Gastroesophageal sphincter (tissue), 4 donors: ENCODE measurements around the gene TFDP2. TPM values are rescaled to one million over a fixed set of nuclear protein-coding genes. Genes with fewer than 3 reads are reported as not detected.

Experiments
- ATAC-seq: fragments of 150-250 bp; one replicate; pipeline ENCODE4 v1.9.1; 2016; ENCODE audit warnings: mild to moderate bottlenecking, moderate library complexity
- H3K27ac ChIP-seq, 4 donors: fragments of 200-600 bp; sonication (generic) in 3 of 4; 1 replicate in 3 of 4; 2 replicates in 1 of 4; pipeline ENCODE4 v1.5.1; 2016 to 2019
- H3K27me3 ChIP-seq: fragments of 200-600 bp; sonication (generic); one replicate; pipeline ENCODE4 v1.5.1; 2019
- H3K36me3 ChIP-seq, 2 donors: fragments of 200-600 bp; sonication (generic); one replicate each; pipeline ENCODE4 v1.5.1; 2019; ENCODE audit warnings: control low read depth in 1 of 2
- H3K4me1 ChIP-seq, 3 donors: fragments of 200-600 bp; sonication (generic); 1 replicate in 2 of 3; 2 replicates in 1 of 3; pipeline ENCODE4 v1.5.1; 2016 to 2019; ENCODE audit warnings: control low read depth in 2 of 3
- H3K4me3 ChIP-seq, 2 donors: fragments of 200-600 bp; sonication (generic); one replicate each; pipeline ENCODE4 v1.5.1; 2019; ENCODE audit warnings: mild to moderate bottlenecking in 1 of 2, moderate library complexity in 1 of 2
- H3K9me3 ChIP-seq, 3 donors: fragments of 200-600 bp; sonication (generic); one replicate each; pipeline ENCODE4 v1.5.1; 2017 to 2019; ENCODE audit warnings: control low read depth in 2 of 3
- CTCF ChIP-seq, 4 experiments: fragments of 200-600 bp in 2 of 4; fragments of 450-650 bp in 2 of 4; sonication (generic) in 1 of 4; IDR thresholded peaks; one replicate each; pipeline ENCODE4 v1.5.1; 2017 to 2019; ENCODE audit warnings: antibody characterized with exemption in 4 of 4, mild to moderate bottlenecking in 2 of 4, moderate library complexity in 2 of 4
- EP300 ChIP-seq: sonication (generic); formaldehyde crosslinking; IDR thresholded peaks from one replicate; pipeline ENCODE4 v1.6.1; 2017; ENCODE audit warnings: antibody characterized with exemption, mild to moderate bottlenecking
- POLR2A ChIP-seq, 2 donors: fragments of 450-650 bp; IDR thresholded peaks; one replicate each; pipeline ENCODE4 v1.6.1; 2017; ENCODE audit warnings: antibody characterized with exemption in 2 of 2, mild to moderate bottlenecking in 2 of 2, moderate library complexity in 1 of 2
- POLR2AphosphoS5 ChIP-seq: sonication (generic); formaldehyde crosslinking; IDR thresholded peaks from one replicate; pipeline ENCODE4 v1.6.1; 2017; ENCODE audit warnings: antibody characterized with exemption
- WGBS, 2 donors: methylation state at CpG; one replicate each; pipeline ENCODE4 v1.1.5; 2018; ENCODE audit warnings: low coverage in 1 of 2; 5-methylcytosine and 5-hydroxymethylcytosine counted together
- total RNA-seq, 4 donors: library from RNA; depleted of rRNA; stranded (reverse); fragments of >200 nt; gene quantifications; one replicate each; pipeline ENCODE4 v1.1.0, GENCODE V29; 2016

The TFDP2 gene
- total RNA-seq, 4 donors from 2014 or later, result 56.2 to 267 (median 108) TPM

- 56 to 77% methylated on average over 1 of the region's 1 CpG for WGBS, 2 donors
- H3K4me1 ChIP-seq, result no peaks in the 10 kb centered on the region
- no peak for ATAC-seq
Measured at GRCh38 chr3:142047021-142047369, 102.3 kb downstream of the TFDP2 start.

GRCh38 chr3:142046320-142047020 lies 102.9 kb downstream of the TFDP2 start:
- Histone ChIP-seq H3K4me3 (no peak overlapping the region), H3K27me3 (no peaks in the 10 kb centered on the region), H3K36me3 (peaks cover 0 to 9% of the 10 kb centered on the region in 2 donors), H3K4me1 (no peaks in the 10 kb centered on the region), H3K9me3 (no peaks in the 10 kb centered on the region), H3K27ac (no peak overlapping the region)
- TF ChIP-seq CTCF (IDR thresholded peaks at IDR 0.05) (no peak), POLR2A (IDR thresholded peaks at IDR 0.05) (no peak), POLR2AphosphoS5 (no peak)
- no peak for ATAC-seq
- 77 to 83% methylated on average over 5 of the region's 6 CpGs for WGBS, 2 donors

More at GRCh38 chr3:142047021-142047369, 102.3 kb downstream of the TFDP2 start:
- no peaks in the 10 kb centered on the region for H3K9me3 ChIP-seq
- no peak overlapping the region for H3K4me3 ChIP-seq
- no peak for TF ChIP-seq POLR2AphosphoS5
- no peak for TF ChIP-seq POLR2A (IDR thresholded peaks at IDR 0.05)
- no peak for TF ChIP-seq EP300
- TF ChIP-seq CTCF (IDR thresholded peaks at IDR 0.05), result no peak
- H3K27ac ChIP-seq, result no peak overlapping the region
- H3K36me3 ChIP-seq, result peaks cover 0 to 14% of the 10 kb centered on the region in 2 donors
- no peaks in the 10 kb centered on the region for H3K27me3 ChIP-seq

GRCh38 chr3:142040941-142041491 lies 108.3 kb downstream of the TFDP2 start:
- Histone ChIP-seq H3K27me3 (no peaks in the 10 kb centered on the region), H3K27ac (no peak overlapping the region), H3K9me3 (no peaks in the 10 kb centered on the region), H3K4me3 (no peak overlapping the region), H3K4me1 (no peaks in the 10 kb centered on the region), H3K36me3 (peaks cover 0 to 3% of the 10 kb centered on the region in 2 donors)
- no peak for ATAC-seq
- 92 to 100% methylated on average over 1 to 2 of the region's 2 CpGs for WGBS, 2 donors
- no peak for TF ChIP-seq EP300
- no peak for TF ChIP-seq CTCF (IDR thresholded peaks at IDR 0.05)
- TF ChIP-seq POLR2A (IDR thresholded peaks at IDR 0.05), result no peak
- no peak for TF ChIP-seq POLR2AphosphoS5

- H3K36me3 ChIP-seq, result no peaks in the 10 kb centered on the region
- no peaks in the 10 kb centered on the region for H3K9me3 ChIP-seq
- H3K4me3 ChIP-seq, result no peak overlapping the region
- WGBS, 2 donors, result 95 to 97% methylated on average over 3 of the region's 3 CpGs
- no peak overlapping the region for H3K27ac ChIP-seq
- ATAC-seq, result no peak
- no peak for TF ChIP-seq POLR2A (IDR thresholded peaks at IDR 0.05)
- TF ChIP-seq CTCF (IDR thresholded peaks at IDR 0.05), result no peak
- no peak for TF ChIP-seq EP300
- TF ChIP-seq POLR2AphosphoS5, result no peak
- no peaks in the 10 kb centered on the region for H3K27me3 ChIP-seq
- no peaks in the 10 kb centered on the region for H3K4me1 ChIP-seq
Measured at GRCh38 chr3:142035308-142035922, 113.9 kb downstream of the TFDP2 start.

- H3K27me3 ChIP-seq, result no peaks in the 10 kb centered on the region
- H3K27ac ChIP-seq, result no peak overlapping the region
- H3K4me3 ChIP-seq, result no peak overlapping the region
- TF ChIP-seq CTCF (IDR thresholded peaks at IDR 0.05) (no peak), EP300 (no peak), POLR2A (IDR thresholded peaks at IDR 0.05) (no peak), POLR2AphosphoS5 (no peak)
- WGBS, 2 donors, result 96 to 100% methylated on average over 3 to 4 of the region's 4 CpGs
- H3K4me1 ChIP-seq, result peaks cover 0 to 14% (median 2%) of the 10 kb centered on the region in 3 donors
- no peaks in the 10 kb centered on the region for H3K9me3 ChIP-seq
- H3K36me3 ChIP-seq, result no peaks in the 10 kb centered on the region
- ATAC-seq, result no peak
Measured at GRCh38 chr3:142033292-142033691, 116.1 kb downstream of the TFDP2 start.
